BJ (cell line): ENCODE results near the gene SLC11A1. TPM values are rescaled to one million over a fixed set of nuclear protein-coding genes. Genes with fewer than 3 reads are reported as not detected.

Experiments used
- CTCF ChIA-PET: fragments of 350-600 bp; formaldehyde crosslinking; extraction: SDS; loops from one replicate; lab custom pipeline; 2021; ENCODE audit warnings: antibody characterized with exemption, inconsistent platforms; lab: Yijun Ruan, JAX
- POLR2A ChIA-PET: fragments of 300-600 bp; sonication (Branson Sonifier 250); formaldehyde crosslinking; extraction: SDS; loops from one replicate; lab custom pipeline; 2021; ENCODE audit warnings: antibody characterized with exemption; lab: Charles Lee
- DNase-seq: peaks from one replicate; pipeline ENCODE4 v3.0.0-alpha.2; 2011; ENCODE audit warnings: low read depth
- H3K27me3 ChIP-seq: 2 replicates; pipeline ENCODE4 v1.6.0; 2011; ENCODE audit warnings: low read length; ENCODE audit not compliant: control insufficient read depth, insufficient read depth
- H3K36me3 ChIP-seq: 2 replicates; pipeline ENCODE4 v1.5.1; 2011; ENCODE audit warnings: low read length; ENCODE audit not compliant: control insufficient read depth, insufficient read depth
- H3K4me3 ChIP-seq: 2 replicates; pipeline ENCODE4 v1.5.1; 2011; ENCODE audit warnings: low read depth, mild to moderate bottlenecking, control low read depth, low read length
- polyA plus RNA-seq: library from polyadenylated mRNA; depleted of rRNA; stranded (reverse); fragments of >200 nt; gene quantifications from 2 replicates; pipeline ENCODE4 v1.2.3, GENCODE V29; 2011
- TF ChIP-seq, protein P1 (sequence below): IDR thresholded peaks from 2 replicates; pipeline ENCODE4 v1.5.1; 2011; ENCODE audit warnings: low read depth, mild to moderate bottlenecking, control low read depth, inconsistent platforms, low read length, moderate library complexity; ENCODE audit not compliant: insufficient read depth

Gene SLC11A1
- polyA plus RNA-seq, 1 experiment, result 0.23 TPM

DNA sequence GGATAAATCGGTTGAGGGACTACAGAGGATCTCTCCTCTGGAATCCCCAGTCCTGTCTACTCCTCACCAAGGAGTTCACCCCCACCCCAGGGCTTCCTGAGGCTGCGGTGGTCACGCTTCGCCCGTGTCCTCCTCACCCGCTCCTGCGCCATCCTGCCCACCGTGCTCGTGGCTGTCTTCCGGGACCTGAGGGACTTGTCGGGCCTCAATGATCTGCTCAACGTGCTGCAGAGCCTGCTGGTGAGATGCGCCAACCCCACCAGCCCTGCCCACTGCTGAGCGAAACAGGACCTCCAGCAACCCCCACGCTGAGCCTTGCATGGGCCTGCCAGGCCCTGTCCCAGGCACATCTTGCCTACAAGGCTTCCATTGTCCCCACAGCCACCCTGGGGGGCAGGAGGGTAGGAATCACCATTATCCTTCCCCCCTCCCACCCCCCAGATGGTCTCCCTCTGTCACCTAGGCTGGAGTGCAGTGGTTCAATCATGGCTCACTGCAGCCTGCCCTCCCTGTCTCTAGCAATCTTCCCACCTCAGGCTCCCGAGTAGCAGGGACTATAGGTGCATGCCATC lies 10.9 kb downstream of the SLC11A1 start:
- no peaks in the 10 kb centered on the region for H3K27me3 ChIP-seq
- no peak for DNase-seq
- ChIA-PET CTCF (interaction anchor here (0.6 to 2.0 kb wide), 4 partner anchors 56 to 120 kb away, joined by 3 to 6 read pairs (median 4); no protein-coding TSS in a partner anchor), POLR2A (interaction anchor here (0.6 kb wide), 1 partner anchor 180 kb away, joined by 11 read pairs; no protein-coding TSS in a partner anchor)
- no peak overlapping the region for H3K4me3 ChIP-seq
- H3K36me3 ChIP-seq, result no peaks in the 10 kb centered on the region
- TF ChIP-seq, protein P1, sequence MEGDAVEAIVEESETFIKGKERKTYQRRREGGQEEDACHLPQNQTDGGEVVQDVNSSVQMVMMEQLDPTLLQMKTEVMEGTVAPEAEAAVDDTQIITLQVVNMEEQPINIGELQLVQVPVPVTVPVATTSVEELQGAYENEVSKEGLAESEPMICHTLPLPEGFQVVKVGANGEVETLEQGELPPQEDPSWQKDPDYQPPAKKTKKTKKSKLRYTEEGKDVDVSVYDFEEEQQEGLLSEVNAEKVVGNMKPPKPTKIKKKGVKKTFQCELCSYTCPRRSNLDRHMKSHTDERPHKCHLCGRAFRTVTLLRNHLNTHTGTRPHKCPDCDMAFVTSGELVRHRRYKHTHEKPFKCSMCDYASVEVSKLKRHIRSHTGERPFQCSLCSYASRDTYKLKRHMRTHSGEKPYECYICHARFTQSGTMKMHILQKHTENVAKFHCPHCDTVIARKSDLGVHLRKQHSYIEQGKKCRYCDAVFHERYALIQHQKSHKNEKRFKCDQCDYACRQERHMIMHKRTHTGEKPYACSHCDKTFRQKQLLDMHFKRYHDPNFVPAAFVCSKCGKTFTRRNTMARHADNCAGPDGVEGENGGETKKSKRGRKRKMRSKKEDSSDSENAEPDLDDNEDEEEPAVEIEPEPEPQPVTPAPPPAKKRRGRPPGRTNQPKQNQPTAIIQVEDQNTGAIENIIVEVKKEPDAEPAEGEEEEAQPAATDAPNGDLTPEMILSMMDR, result no peak

- no peaks in the 10 kb centered on the region for H3K27me3 ChIP-seq
- no peak for DNase-seq
- CTCF ChIA-PET, result interaction anchor here (0.6 to 2.0 kb wide), 9 partner anchors 9 to 208 kb away, joined by 3 to 6 read pairs (median 3); no protein-coding TSS in a partner anchor
- TF ChIP-seq, protein P1, result no peak
- H3K36me3 ChIP-seq, result no peaks in the 10 kb centered on the region
- POLR2A ChIA-PET, result no interaction called here
- no peak overlapping the region for H3K4me3 ChIP-seq
Measured at GRCh38 chr2:218393750-218394290, 11.7 kb downstream of the SLC11A1 start.

DNA sequence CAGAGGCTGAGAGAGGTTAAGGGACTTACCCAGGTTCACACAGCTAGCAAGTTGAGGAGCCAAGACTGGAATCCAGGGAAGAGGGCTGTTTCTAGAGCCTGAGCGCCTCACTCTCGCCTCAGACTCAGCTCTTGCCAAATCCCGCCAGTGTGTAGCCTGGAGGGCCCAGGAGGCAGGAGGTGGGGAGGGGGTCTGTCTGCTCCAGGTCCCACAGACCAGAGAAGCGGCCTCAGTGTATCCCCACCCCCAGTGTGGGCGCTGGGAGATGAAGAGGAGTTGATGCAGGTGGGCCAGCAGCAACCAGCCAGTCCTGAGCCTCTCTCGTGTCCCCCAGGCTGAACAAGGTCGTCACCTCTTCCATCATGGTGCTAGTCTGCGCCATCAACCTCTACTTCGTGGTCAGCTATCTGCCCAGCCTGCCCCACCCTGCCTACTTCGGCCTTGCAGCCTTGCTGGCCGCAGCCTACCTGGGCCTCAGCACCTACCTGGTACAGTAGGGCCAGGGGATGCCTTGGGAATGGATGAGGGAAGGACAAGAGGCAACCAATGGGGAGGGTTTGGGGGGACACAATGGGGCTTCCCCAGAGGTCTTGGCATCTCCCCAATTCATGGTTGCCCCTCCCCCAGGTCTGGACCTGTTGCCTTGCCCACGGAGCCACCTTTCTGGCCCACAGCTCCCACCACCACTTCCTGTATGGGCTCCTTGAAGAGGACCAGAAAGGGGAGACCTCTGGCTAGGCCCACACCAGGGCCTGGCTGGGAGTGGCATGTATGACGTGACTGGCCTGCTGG lies 12.4 kb downstream of the SLC11A1 start:
- Histone ChIP-seq H3K27me3 (no peaks in the 10 kb centered on the region), H3K4me3 (no peak overlapping the region), H3K36me3 (no peaks in the 10 kb centered on the region)
- TF ChIP-seq, protein P1, result no peak
- POLR2A ChIA-PET, result no interaction called here
- CTCF ChIA-PET, result interaction anchor here (0.9 to 3.0 kb wide), 11 partner anchors 10 to 209 kb away, joined by 3 to 21 read pairs (median 4); no protein-coding TSS in a partner anchor
- no peak for DNase-seq

- POLR2A ChIA-PET, result no interaction called here
- CTCF ChIA-PET, result interaction anchor here (1.3 to 3.0 kb wide), 7 partner anchors 60 to 124 kb away, joined by 3 to 21 read pairs (median 6); partner anchors contain the start of gene TMBIM1
- DNase-seq, result no peak
- Histone ChIP-seq H3K27me3 (no peaks in the 10 kb centered on the region), H3K4me3 (no peak overlapping the region), H3K36me3 (no peaks in the 10 kb centered on the region)
- TF ChIP-seq, protein P1, result no peak
Measured at GRCh38 chr2:218395090-218395444, 13.0 kb downstream of the SLC11A1 start.

DNA sequence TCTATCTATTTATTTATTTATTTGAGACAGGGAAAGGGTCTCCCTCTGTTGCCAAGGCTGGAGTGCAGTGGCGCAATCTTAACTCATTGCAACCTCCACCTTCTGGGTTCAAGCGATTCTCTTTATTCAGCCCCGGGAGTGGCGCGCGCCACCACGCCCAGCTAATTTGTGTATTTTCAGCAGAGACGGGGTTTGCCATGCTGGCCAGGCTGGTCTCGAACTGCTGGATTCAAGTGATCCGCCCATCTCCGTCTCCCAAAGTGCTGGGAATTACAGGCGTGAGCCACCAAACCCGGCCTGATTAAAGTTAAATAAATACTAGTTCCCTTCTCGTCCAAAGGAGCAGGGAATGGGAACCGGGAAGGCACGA lies 13.4 kb downstream of the SLC11A1 start:
- CTCF ChIA-PET, result interaction anchor here (1.1 to 3.0 kb wide), 11 partner anchors 9 to 124 kb away, joined by 3 to 21 read pairs (median 6); partner anchors contain the start of gene TMBIM1
- POLR2A ChIA-PET, result interaction anchor here (1.0 kb wide), 1 partner anchor 13 kb away, joined by 3 read pairs; no protein-coding TSS in a partner anchor
- no peak for DNase-seq
- TF ChIP-seq, protein P1, result no peak
- Histone ChIP-seq H3K4me3 (peak overlapping the region; percentile 36), H3K27me3 (no peaks in the 10 kb centered on the region), H3K36me3 (no peaks in the 10 kb centered on the region)
